Cardiac fibroblast (primary cell): ENCODE measurements around the gene PRKCA.

ENCODE experiments used
- DNase-seq, 2 donors: peaks; one replicate each; pipeline versions ENCODE4 v3.0.0 to v3.0.0-alpha.2; 2010; ENCODE audit warnings: low read depth in 2 of 2
- H3K4me3 ChIP-seq, 2 donors: replicated peaks in 1 of 2; 1 replicate in 1 of 2; 2 replicates in 1 of 2; pipeline ENCODE4 v1.5.1; 2011; ENCODE audit warnings: low read depth in 2 of 2, low read length in 2 of 2, mild to moderate bottlenecking in 2 of 2, moderate library complexity in 1 of 2
- TF ChIP-seq, protein P1 (sequence below): IDR thresholded peaks from one replicate; pipeline ENCODE4 v1.5.1; 2011; ENCODE audit warnings: low read depth, mild to moderate bottlenecking, low read length, inconsistent platforms

The PRKCA gene

DNA sequence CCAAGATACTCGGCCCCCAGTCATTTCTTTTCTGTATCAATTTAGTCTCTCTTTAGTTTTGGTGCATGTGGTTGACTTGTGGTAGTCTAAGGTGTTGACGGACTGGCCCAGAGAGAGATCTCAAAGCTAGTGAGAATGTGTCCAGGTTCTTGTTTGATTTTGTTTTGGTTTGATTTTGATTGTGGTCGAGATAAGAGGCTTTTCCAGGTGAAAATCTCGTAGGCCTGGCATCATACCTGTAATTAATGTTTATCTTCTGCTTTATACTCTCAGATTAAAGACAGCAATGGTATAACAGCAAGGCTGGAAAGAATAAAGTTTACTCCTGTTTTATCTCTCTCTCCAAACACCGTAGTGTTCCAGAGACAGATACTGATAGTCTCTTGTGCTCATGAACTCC, 360.1 kb downstream of the PRKCA start:
- H3K4me3 ChIP-seq, result no peak overlapping the region
- no peak for DNase-seq
- TF ChIP-seq, protein P1, sequence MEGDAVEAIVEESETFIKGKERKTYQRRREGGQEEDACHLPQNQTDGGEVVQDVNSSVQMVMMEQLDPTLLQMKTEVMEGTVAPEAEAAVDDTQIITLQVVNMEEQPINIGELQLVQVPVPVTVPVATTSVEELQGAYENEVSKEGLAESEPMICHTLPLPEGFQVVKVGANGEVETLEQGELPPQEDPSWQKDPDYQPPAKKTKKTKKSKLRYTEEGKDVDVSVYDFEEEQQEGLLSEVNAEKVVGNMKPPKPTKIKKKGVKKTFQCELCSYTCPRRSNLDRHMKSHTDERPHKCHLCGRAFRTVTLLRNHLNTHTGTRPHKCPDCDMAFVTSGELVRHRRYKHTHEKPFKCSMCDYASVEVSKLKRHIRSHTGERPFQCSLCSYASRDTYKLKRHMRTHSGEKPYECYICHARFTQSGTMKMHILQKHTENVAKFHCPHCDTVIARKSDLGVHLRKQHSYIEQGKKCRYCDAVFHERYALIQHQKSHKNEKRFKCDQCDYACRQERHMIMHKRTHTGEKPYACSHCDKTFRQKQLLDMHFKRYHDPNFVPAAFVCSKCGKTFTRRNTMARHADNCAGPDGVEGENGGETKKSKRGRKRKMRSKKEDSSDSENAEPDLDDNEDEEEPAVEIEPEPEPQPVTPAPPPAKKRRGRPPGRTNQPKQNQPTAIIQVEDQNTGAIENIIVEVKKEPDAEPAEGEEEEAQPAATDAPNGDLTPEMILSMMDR, result no peak

DNA sequence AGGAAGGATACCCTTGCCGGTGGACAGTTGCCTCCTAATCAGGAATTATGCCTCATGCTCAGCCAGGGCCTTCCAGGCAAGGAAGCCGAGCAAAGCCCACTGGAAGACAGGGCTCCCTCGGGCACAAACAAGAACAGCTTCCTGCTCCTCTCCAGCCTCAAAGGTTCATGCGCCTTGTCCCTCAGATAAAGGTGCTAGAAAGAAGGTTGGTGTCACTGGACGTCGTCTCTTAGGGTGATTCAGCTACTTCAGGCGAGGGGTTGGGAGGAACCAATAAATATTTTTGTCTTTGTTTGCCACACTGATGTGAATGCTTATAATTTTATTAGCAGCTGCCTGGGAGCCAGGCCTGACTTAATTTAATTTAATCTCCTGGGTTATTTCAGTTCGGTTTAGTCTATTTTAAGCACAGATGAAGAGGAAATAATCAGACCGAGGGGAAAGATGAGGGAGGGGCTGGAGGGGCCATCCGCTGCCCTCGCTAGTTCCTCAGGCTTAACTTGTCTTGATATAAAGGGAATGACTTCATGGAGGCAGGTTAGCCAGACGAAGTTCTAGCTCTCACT, 360.7 kb downstream of the PRKCA start:
- no peak for DNase-seq
- TF ChIP-seq, protein P1, result no peak
- no peak overlapping the region for H3K4me3 ChIP-seq

DNA sequence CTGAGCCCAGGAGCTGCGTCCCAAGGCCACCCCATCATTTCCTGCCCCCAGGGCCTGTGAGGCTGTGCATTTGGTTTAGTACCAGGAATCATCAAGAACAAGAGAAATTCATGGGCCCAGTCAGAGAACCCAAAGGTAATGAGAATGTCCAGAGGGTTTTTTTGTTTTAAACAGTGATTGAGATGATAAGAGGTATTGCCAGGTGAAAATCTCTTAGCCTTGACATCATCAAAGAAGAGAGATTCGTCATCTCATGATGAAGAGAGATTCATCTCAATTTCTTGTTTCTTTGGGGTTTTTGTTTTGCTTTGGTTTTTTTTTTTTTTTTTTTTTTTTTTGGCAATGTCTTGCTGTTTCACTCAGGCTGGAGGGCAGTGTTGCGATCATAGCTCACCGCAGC, 361.9 kb downstream of the PRKCA start:
- DNase-seq, result no peak
- no peak overlapping the region for H3K4me3 ChIP-seq
- TF ChIP-seq, protein P1, result no peak

DNA sequence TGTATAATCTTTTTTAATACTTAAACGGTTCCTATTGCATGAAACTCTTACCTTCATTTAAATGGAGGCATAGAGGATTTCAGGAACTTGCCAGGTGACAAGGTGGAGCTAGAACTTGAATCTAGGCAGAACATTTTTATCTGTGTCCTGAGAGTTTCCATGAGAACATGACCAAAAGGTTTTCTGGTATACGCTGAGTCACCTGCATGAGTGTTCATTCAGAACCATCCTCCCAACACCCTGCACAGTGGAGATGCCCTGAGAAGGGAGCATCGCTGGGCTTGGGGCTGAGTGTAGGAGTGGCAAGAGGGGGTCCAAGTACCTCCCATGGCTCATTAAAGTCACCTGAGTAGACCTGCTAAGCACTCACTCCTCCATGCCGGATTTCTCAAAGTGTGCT, 362.8 kb downstream of the PRKCA start:
- no peak for DNase-seq
- H3K4me3 ChIP-seq, result no peak overlapping the region
- TF ChIP-seq, protein P1, result no peak

DNA sequence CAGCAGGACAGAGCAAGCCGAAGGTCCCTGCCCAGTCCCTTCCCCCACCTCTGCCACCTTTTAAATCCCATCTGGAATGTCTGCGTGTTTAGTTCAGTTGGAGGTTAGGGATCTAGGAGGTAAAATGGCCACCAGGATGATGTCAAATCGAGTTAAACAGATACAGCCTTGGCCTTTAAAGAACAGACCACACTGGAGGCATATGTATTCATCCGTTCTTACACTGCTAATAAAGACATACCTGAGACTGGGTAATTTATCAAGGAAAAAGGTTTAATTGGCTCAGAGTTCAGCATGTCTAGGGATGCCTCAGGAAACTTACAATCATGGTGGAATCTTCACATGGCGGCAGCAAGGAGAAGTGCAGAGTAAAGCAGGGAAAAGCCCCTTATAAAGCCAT, 364.7 kb downstream of the PRKCA start:
- TF ChIP-seq, protein P1, result no peak
- H3K4me3 ChIP-seq, result no peak overlapping the region
- no peak for DNase-seq

DNA sequence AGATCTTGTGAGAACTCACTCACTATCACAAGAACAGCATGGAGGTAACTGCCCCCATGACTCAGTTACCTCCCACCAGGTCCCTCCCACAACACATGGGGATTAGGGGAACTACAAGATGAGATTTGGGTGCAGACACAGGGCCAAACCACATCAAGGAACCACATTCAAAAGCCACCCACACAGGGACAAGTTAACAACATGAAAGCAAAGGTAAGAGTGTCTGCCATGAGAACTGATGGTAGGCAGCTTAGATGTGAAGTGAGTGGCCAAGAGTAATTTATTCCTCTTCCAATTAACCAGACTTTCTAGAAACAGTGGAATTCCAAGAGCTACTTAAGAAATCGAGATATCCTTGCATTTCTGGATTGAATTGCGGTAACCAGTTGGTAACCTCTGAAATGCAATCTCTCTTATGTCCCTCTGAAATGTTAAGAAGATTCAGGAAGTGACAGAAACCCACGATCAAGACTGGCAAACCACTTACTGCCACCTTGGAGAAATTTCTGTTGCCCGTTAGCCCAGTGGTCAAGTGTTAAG, 365.1 kb downstream of the PRKCA start:
- no peak overlapping the region for H3K4me3 ChIP-seq
- TF ChIP-seq, protein P1, result no peak
- DNase-seq, result no peak

DNA sequence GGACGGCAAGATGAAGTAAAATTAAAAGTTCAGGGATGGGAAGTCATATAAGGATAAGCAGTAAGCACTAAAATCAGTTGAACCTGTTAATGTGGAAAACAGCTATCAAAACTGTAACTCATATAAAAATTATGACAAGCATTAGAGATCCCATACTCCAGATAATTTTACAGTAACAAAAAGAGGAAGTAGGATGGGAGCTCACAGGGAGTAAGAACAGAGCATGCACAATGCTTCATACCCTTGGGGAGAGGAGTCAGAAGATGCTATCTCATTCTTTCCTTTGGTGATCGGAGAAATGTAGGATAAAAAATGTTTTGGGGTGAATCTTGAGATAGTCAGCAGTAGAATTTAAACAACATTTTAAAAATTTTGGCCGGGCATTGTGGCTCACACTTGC, 367.8 kb downstream of the PRKCA start:
- DNase-seq, result no peak
- H3K4me3 ChIP-seq, result no peak overlapping the region
- TF ChIP-seq, protein P1, result no peak
